GM06990 (cell line): ENCODE data around the gene ULK3.

Experiments
- DNase-seq: peaks from one replicate; pipeline ENCODE4 v3.0.0-alpha.2; 2011; ENCODE audit not compliant: insufficient read length; ENCODE audit errors: extremely low read depth
- H3K27me3 ChIP-seq: replicated peaks from 2 replicates; pipeline ENCODE4 v1.6.0; 2011; ENCODE audit warnings: low read length; ENCODE audit not compliant: control insufficient read depth, insufficient read depth
- H3K36me3 ChIP-seq: 2 replicates; pipeline ENCODE4 v1.5.1; 2011; ENCODE audit warnings: low read length; ENCODE audit not compliant: control insufficient read depth, insufficient read depth
- H3K4me3 ChIP-seq: replicated peaks from 2 replicates; pipeline ENCODE4 v1.5.1; 2011; ENCODE audit warnings: low read depth, mild to moderate bottlenecking, control low read depth, low read length
- CTCF ChIP-seq: IDR thresholded peaks from 2 replicates; pipeline ENCODE4 v1.5.1; 2011; ENCODE audit warnings: low read length, control low read depth, mild to moderate bottlenecking, inconsistent platforms; ENCODE audit not compliant: insufficient read depth, poor library complexity, severe bottlenecking

The ULK3 gene

GRCh38 chr15:74789741-74790079 is 53.2 kb downstream of the ULK3 start:
- peaks cover 20% of the 10 kb centered on the region for H3K36me3 ChIP-seq
- no peaks in the 10 kb centered on the region for H3K27me3 ChIP-seq
- H3K4me3 ChIP-seq = peak overlapping the region; percentile 98
- DNase-seq = no peak
- no peak for TF ChIP-seq CTCF

- DNase-seq = no peak
- peaks cover 16% of the 10 kb centered on the region for H3K36me3 ChIP-seq
- H3K4me3 ChIP-seq = peak overlapping the region; percentile 98
- no peak for TF ChIP-seq CTCF
- H3K27me3 ChIP-seq = no peaks in the 10 kb centered on the region
Observed at GRCh38 chr15:74789171-74789631, 53.8 kb downstream of the ULK3 start.

GRCh38 chr15:74788683-74789151 is 54.2 kb downstream of the ULK3 start:
- peaks cover 16% of the 10 kb centered on the region for H3K36me3 ChIP-seq
- peak overlapping the region; percentile 98 for H3K4me3 ChIP-seq
- peak; percentile 89 for DNase-seq
- no peak for TF ChIP-seq CTCF
- no peaks in the 10 kb centered on the region for H3K27me3 ChIP-seq

GRCh38 chr15:74788042-74788682 is 54.8 kb downstream of the ULK3 start:
- no peak for DNase-seq
- peaks cover 16% of the 10 kb centered on the region for H3K36me3 ChIP-seq
- peak overlapping the region; percentile 98 for H3K4me3 ChIP-seq
- no peak for TF ChIP-seq CTCF
- no peaks in the 10 kb centered on the region for H3K27me3 ChIP-seq

- DNase-seq = peak; percentile 94
- peak overlapping the region; percentile 98 for H3K4me3 ChIP-seq
- peaks cover 14% of the 10 kb centered on the region for H3K36me3 ChIP-seq
Observed at GRCh38 chr15:74787251-74788041, 55.5 kb downstream of the ULK3 start.

More at GRCh38 chr15:74787251-74788041, 55.5 kb downstream of the ULK3 start:
- no peaks in the 10 kb centered on the region for H3K27me3 ChIP-seq
- TF ChIP-seq CTCF = peak; percentile 93
